HEK293T (cell line): ENCODE data around the gene ADGRF5.

Source experiments
- CTCF ChIA-PET: fragments of 350-600 bp; formaldehyde crosslinking; extraction: SDS; loops from one replicate; lab custom pipeline; 2021; ENCODE audit warnings: antibody characterized with exemption, inconsistent platforms; lab: Yijun Ruan, JAX
- POLR2A ChIA-PET: fragments of 350-600 bp; formaldehyde crosslinking; extraction: SDS; loops from one replicate; lab custom pipeline; 2020; ENCODE audit warnings: antibody characterized with exemption, inconsistent platforms; lab: Yijun Ruan, JAX
- DNase-seq: peaks from one replicate; pipeline ENCODE4 v3.0.0; 2012; ENCODE audit warnings: mixed read lengths; ENCODE audit errors: extremely low spot score
- ARNT ChIP-seq: fragments of 450-650 bp; IDR thresholded peaks from 2 replicates; pipeline ENCODE4 v1.6.1; 2017; ENCODE audit warnings: mild to moderate bottlenecking
- BHLHE40 ChIP-seq: fragments of 450-650 bp; IDR thresholded peaks from 2 replicates; pipeline ENCODE4 v1.6.1; 2016; ENCODE audit warnings: mild to moderate bottlenecking, moderate library complexity, borderline replicate concordance
- CTBP1 ChIP-seq: fragments of 450-650 bp; IDR thresholded peaks from 2 replicates; pipeline ENCODE4 v1.6.1; 2016; ENCODE audit warnings: borderline replicate concordance
- ELF4 ChIP-seq: fragments of 450-650 bp; IDR thresholded peaks from 2 replicates; pipeline ENCODE4 v1.6.1; 2017; ENCODE audit warnings: antibody characterized with exemption
- FOXA1 ChIP-seq: fragments of 450-650 bp; IDR thresholded peaks from 2 replicates; pipeline ENCODE4 v1.6.1; 2016; ENCODE audit warnings: mild to moderate bottlenecking
- FOXK2 ChIP-seq: fragments of 450-650 bp; IDR thresholded peaks from 2 replicates; pipeline ENCODE4 v1.6.1; 2016; ENCODE audit warnings: mild to moderate bottlenecking
- FOXM1 ChIP-seq: fragments of 450-650 bp; IDR thresholded peaks from 2 replicates; pipeline ENCODE4 v1.6.1; 2017; ENCODE audit warnings: mild to moderate bottlenecking, borderline replicate concordance
- HDGF ChIP-seq: fragments of 450-650 bp; IDR thresholded peaks from 2 replicates; pipeline ENCODE4 v1.6.1; 2017; ENCODE audit warnings: antibody characterized with exemption, borderline replicate concordance
- L3MBTL2 ChIP-seq: fragments of 450-650 bp; conservative IDR thresholded peaks from 2 replicates; pipeline ENCODE4 v1.6.1; 2016; ENCODE audit warnings: mild to moderate bottlenecking
- LEF1 ChIP-seq: fragments of 450-650 bp; IDR thresholded peaks from 2 replicates; pipeline ENCODE4 v1.6.1; 2017; ENCODE audit warnings: mild to moderate bottlenecking, borderline replicate concordance
- NFRKB ChIP-seq: fragments of 450-650 bp; IDR thresholded peaks from 2 replicates; pipeline ENCODE4 v1.6.1; 2016; ENCODE audit warnings: mild to moderate bottlenecking, moderate library complexity
- SP1 ChIP-seq: fragments of 450-650 bp; IDR thresholded peaks from 2 replicates; pipeline ENCODE4 v1.6.1; 2017
- SUZ12 ChIP-seq: fragments of 450-650 bp; IDR thresholded peaks from 2 replicates; pipeline ENCODE4 v1.6.1; 2016; ENCODE audit warnings: mild to moderate bottlenecking
- TARDBP ChIP-seq: fragments of 450-650 bp; IDR thresholded peaks from 2 replicates; pipeline ENCODE4 v1.6.1; 2016
- ZNF384 ChIP-seq: fragments of 450-650 bp; IDR thresholded peaks from 2 replicates; pipeline ENCODE4 v1.6.1; 2016
- TF ChIP-seq, protein P1 (sequence below): fragments of 450-650 bp; IDR thresholded peaks from 2 replicates; pipeline ENCODE4 v1.6.1; 2016

The ADGRF5 gene, protein sequence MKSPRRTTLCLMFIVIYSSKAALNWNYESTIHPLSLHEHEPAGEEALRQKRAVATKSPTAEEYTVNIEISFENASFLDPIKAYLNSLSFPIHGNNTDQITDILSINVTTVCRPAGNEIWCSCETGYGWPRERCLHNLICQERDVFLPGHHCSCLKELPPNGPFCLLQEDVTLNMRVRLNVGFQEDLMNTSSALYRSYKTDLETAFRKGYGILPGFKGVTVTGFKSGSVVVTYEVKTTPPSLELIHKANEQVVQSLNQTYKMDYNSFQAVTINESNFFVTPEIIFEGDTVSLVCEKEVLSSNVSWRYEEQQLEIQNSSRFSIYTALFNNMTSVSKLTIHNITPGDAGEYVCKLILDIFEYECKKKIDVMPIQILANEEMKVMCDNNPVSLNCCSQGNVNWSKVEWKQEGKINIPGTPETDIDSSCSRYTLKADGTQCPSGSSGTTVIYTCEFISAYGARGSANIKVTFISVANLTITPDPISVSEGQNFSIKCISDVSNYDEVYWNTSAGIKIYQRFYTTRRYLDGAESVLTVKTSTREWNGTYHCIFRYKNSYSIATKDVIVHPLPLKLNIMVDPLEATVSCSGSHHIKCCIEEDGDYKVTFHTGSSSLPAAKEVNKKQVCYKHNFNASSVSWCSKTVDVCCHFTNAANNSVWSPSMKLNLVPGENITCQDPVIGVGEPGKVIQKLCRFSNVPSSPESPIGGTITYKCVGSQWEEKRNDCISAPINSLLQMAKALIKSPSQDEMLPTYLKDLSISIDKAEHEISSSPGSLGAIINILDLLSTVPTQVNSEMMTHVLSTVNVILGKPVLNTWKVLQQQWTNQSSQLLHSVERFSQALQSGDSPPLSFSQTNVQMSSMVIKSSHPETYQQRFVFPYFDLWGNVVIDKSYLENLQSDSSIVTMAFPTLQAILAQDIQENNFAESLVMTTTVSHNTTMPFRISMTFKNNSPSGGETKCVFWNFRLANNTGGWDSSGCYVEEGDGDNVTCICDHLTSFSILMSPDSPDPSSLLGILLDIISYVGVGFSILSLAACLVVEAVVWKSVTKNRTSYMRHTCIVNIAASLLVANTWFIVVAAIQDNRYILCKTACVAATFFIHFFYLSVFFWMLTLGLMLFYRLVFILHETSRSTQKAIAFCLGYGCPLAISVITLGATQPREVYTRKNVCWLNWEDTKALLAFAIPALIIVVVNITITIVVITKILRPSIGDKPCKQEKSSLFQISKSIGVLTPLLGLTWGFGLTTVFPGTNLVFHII (N-terminal part only)

DNA sequence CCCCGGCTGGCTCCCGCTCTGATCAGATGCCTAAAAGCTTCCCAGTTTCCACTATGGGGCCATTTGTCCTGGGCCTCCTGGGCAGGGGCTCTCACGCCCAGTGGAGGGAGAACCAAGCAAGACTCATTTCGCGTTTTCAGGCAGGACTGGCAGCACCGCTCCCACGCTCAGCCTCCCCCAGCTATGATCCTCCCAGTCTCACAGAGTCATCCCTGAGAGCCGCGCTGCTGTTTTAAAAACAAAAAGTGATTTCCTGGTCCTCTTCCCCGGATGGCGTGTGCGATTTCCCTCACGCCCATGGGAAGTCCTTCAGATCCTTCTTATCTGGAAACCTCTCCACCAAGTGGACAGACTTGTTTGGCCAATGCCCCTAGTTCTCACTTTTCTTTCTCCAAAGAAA lies at the start of gene ADGRF5:
Gene ADGRF5 (minus strand): TSS at position 208 of the 400 bp plus-strand sequence. CDS start 15,176 bp downstream, outside the sequence.
- POLR2A ChIA-PET, result no interaction called here
- TF ChIP-seq CTBP1 (no peak), NFRKB (no peak), ELF4 (no peak), L3MBTL2 (no peak)
- CTCF ChIA-PET, result no interaction called here
- no peak for DNase-seq

DNA sequence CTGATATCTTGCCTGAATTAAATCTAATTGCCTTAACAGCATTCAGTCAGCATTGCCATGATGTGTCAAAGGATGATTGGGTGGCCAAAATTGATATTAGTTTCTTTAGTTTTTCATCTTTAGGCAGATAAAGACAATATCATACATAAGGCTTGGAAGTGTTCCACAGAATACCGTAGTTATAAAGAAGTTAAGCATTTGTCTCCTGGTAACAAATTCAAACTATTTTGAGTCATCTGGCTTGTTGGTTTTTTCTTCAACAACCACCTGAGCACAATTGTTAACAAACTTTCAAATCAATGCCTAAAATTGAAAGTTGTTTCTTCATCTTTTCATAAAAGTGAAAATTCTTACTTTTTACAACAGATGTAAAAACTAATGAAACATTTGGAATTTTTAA lies 47.5 kb upstream of the ADGRF5 start:
- no peak for DNase-seq
- ChIA-PET CTCF (interaction anchor here (0.6 to 0.7 kb wide), 2 partner anchors 16 to 17 kb away, joined by 3 to 4 read pairs; no protein-coding TSS in a partner anchor), POLR2A (no interaction called here)
- TF ChIP-seq FOXK2 (no peak), ZNF384 (no peak), SUZ12 (no peak), NFRKB (no peak), CTBP1 (no peak), FOXA1 (no peak), LEF1 (no peak)
- TF ChIP-seq, protein P1, sequence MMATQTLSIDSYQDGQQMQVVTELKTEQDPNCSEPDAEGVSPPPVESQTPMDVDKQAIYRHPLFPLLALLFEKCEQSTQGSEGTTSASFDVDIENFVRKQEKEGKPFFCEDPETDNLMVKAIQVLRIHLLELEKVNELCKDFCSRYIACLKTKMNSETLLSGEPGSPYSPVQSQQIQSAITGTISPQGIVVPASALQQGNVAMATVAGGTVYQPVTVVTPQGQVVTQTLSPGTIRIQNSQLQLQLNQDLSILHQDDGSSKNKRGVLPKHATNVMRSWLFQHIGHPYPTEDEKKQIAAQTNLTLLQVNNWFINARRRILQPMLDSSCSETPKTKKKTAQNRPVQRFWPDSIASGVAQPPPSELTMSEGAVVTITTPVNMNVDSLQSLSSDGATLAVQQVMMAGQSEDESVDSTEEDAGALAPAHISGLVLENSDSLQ, result no peak

DNA sequence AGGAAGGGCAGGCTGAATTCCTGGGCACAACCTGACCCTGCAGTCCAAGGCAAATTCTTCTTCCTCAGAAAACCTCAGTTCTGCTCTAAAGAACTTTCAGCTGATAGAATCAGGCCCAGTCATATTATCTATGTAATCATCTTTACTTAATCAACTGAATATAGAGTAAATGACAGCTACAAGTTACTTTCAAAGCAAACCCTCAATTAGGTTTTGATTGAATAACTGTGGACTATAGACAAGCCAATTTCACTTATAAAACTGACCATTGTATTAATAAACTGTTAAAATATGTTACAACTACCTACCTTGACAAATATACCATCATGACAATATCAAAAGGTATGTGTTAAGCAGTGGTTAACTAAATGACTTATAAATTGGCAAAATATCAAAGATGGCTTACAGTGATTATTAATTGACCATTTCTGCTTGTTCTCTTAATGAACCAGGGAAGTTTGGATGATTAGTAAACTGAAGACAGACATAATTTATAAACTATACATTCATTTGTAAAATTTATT lies 46.1 kb upstream of the ADGRF5 start:
- DNase-seq, result no peak
- TF ChIP-seq BHLHE40 (no peak), FOXK2 (no peak), ZNF384 (no peak), NFRKB (no peak), SP1 (no peak), FOXA1 (no peak), L3MBTL2 (no peak), TARDBP (no peak), LEF1 (no peak), CTBP1 (no peak), ARNT (no peak), FOXM1 (no peak), SUZ12 (no peak), HDGF (no peak), ELF4 (no peak)
- TF ChIP-seq, protein P1, result no peak
- CTCF ChIA-PET, result no interaction called here
- POLR2A ChIA-PET, result no interaction called here

DNA sequence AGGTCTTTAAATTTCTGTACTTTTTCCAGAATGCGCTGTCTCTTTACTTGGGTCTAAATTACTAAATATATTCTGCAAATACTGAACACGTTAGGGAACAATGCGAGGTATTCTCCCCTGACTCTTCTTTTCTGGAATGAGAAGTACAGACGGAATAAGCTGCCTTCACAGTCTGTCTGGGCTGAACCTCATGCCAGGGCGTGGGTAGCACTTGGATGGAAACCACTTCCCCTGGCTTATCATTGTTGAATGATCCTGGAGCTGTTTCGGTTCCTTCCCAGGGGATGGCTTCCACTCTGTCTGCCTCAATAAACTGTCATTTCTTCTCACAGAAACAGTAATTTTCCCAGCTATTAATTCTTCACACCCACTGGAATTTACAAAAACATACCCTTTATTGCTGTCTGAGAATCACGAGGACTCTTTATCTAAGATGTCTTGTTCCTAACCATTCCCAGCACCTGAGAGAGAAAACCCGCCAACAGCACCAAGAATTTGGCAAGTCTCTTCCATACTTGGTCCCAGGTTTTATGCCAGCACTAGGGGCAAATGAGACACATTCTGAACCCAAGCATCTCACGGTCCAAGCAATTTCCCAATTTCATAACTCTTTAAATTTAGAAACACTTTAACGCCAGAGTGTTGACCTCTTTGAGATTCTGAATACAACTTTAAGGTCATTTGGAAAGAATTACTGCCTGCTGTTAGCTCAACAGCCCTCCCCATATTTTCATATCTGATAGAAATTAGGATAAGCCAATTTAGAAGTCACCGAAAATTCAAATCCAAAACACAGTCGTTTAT lies 43.2 kb upstream of the ADGRF5 start:
- no peak for TF ChIP-seq ELF4
- TF ChIP-seq CTBP1, result no peak
- no peak for DNase-seq
- ChIA-PET CTCF (no interaction called here), POLR2A (no interaction called here)

DNA sequence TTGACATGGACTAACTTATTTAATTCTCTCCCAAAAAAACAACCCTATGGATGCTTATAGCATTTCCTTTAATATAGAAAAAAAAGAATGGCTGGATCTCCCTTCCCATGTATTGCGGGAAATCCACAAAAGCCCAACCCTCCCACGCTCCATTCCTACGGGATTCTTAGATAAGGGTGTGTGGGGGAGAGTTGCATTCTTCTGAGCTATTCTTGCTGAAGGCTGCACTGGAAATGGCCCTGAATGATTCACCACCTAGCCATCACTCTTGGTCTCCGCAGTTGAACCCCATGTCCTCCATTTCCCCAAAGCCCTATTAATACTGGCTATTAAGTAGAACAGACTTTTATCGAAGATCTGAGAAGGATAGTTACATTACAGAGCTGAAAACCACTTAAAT lies 41.9 kb upstream of the ADGRF5 start:
- no peak for DNase-seq
- POLR2A ChIA-PET, result no interaction called here
- TF ChIP-seq SUZ12 (no peak), CTBP1 (no peak), SP1 (no peak)
- CTCF ChIA-PET, result no interaction called here

DNA sequence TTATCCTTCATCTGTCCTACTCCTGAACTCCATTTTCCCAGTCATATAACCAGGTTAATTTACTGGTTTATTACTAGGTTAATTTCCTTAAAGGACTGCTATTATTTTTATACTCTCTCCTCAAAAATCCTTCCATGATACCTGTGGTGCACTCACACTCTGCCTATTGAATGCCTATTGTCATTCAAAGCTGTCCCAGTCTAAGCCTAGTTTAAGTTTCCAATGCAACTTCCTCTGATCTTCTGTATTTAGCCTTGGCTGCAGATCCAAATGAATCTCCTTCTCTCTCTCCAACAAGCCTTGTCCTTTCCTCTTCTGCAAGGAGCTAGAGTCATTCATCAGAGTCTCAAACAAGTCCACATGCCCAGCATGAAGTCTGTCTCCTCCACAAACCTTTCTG lies 41.3 kb upstream of the ADGRF5 start:
- no peak for DNase-seq
- no peak for TF ChIP-seq LEF1
- TF ChIP-seq FOXA1, result no peak
- no peak for TF ChIP-seq ELF4
- TF ChIP-seq FOXK2, result no peak
- TF ChIP-seq CTBP1, result no peak
- no peak for TF ChIP-seq BHLHE40
- TF ChIP-seq SUZ12, result no peak
- TF ChIP-seq, protein P1, result no peak
- no peak for TF ChIP-seq FOXM1
- no peak for TF ChIP-seq NFRKB
- TF ChIP-seq HDGF, result no peak
- TF ChIP-seq SP1, result no peak
- no peak for TF ChIP-seq TARDBP
- TF ChIP-seq L3MBTL2, result no peak
- TF ChIP-seq ZNF384, result no peak
- TF ChIP-seq ARNT, result no peak
- ChIA-PET POLR2A (no interaction called here), CTCF (no interaction called here)
